Esophagus muscularis mucosa (tissue), 4 donors: ENCODE results near the gene FEZF2.

Experiments used
- CTCF ChIP-seq, 3 experiments: fragments of 200-600 bp in 2 of 3; fragments of 450-650 bp in 1 of 3; sonication (generic) in 2 of 3; IDR thresholded peaks; one replicate each; pipeline ENCODE4 v1.5.1; 2017 to 2019; ENCODE audit warnings: antibody characterized with exemption in 3 of 3, mild to moderate bottlenecking in 2 of 3, moderate library complexity in 1 of 3
- EP300 ChIP-seq: sonication (generic); formaldehyde crosslinking; IDR thresholded peaks from one replicate; pipeline ENCODE4 v1.6.1; 2017; ENCODE audit warnings: antibody characterized with exemption
- POLR2AphosphoS5 ChIP-seq, 2 donors: sonication (generic); formaldehyde crosslinking; IDR thresholded peaks; one replicate each; pipeline ENCODE4 v1.6.1; 2017; ENCODE audit warnings: antibody characterized with exemption in 2 of 2

GRCh38 chr3:62370112-62370857, 3.1 kb downstream of the FEZF2 start:
- TF ChIP-seq CTCF (IDR thresholded peaks at IDR 0.05) (no peak), EP300 (no peak), POLR2AphosphoS5 (IDR thresholded peaks at IDR 0.05) (no peak)
